Left colon (tissue), 2 donors: Measurements from ENCODE around the gene BCAS3. TPM values are rescaled to one million over a fixed set of nuclear protein-coding genes. Genes with fewer than 3 reads are reported as not detected.
"Not testable (repeated sequence)": the region's sequence is repeated elsewhere in the genome, so short reads cannot be mapped to it uniquely, and the experiment has no call there.

ENCODE experiments used
- ATAC-seq: fragments of 200-7000 bp; cut with Tn5 transposase; one replicate; pipeline ENCODE4 v1.9.1; 2020; ENCODE audit warnings: mild to moderate bottlenecking, moderate library complexity
- DNase-seq, 2 donors: peaks; one replicate each; pipeline ENCODE4 v3.0.0-alpha.2; 2020
- intact Hi-C, 2 donors: fragments of 100-400 bp; cut with DNase I in 1 of 2; cut with micrococcal nuclease in 1 of 2; formaldehyde crosslinking; loops; one replicate each; pipeline versions ENCODE4 v1.11.2 to v1.14.0; 2022; cut with DNase I, micrococcal nuclease
- total RNA-seq, 2 donors: library from RNA; stranded (reverse); fragmentation: NEBNext Ultra II Directional; extraction: Animal tissue kit (Norgen Biotek cat#: 25700); gene quantifications; one replicate each; pipeline ENCODE4 v1.2.1, GENCODE V29; 2021
- donor health status: DM: no; HTN: no; CAD: no.
- donor health status: DM: yes; HTN: yes; CAD: no.

BCAS3 gene
- total RNA-seq, 2 donors from 2014 or later = 19.9 to 20.2 TPM

DNA sequence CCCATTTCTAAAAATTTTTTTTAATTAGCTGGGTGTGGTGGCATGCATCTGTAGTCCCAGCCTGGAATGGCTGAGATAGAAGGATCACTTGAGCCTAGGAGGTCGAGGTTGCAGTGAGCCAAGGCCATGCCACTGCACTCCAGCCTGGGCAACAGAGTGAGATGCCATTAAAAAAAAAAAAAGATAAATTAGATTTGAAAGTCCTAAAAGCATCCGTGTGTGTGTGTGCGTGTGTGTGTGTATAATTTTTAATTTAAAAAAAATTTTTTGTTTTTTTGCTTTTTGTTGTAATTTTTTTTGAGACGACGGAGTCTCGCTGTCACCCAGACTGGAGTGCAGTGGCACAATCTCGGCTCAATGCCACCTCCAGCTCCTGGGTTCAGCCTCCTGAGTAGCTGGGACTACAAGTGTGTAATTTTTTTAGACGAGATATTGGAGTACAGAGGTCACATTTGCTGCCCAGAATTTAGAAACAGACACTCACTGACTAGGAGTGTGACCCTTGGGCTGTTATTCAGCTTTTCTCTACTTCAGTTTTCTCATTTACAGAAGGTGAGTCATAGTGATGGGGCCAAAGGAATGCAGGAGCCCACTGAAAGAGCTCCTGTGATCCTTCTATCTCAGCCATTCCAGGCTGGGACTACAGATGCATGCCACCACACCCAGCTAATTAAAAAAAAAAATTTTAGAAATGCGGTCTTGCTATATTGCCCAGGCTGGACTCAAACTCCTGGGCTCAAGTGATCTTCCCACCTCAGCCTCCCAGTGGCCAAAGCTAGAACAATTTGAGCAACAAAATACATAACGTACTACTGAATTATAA lies 749.0 kb downstream of the BCAS3 start:
- intact Hi-C loops = no loop called here
- ATAC-seq (no peak), DNase-seq (no peak)

- intact Hi-C loops = no loop called here
Measured at GRCh38 chr17:61427567-61427966, 749.9 kb downstream of the BCAS3 start.

GRCh38 chr17:61429274-61429673 lies 751.6 kb downstream of the BCAS3 start:
- ATAC-seq = no peak
- intact Hi-C loops = no loop called here
- no peak for DNase-seq

More at GRCh38 chr17:61427567-61427966, 749.9 kb downstream of the BCAS3 start:
- DNase-seq = no peak
- ATAC-seq = no peak

DNA sequence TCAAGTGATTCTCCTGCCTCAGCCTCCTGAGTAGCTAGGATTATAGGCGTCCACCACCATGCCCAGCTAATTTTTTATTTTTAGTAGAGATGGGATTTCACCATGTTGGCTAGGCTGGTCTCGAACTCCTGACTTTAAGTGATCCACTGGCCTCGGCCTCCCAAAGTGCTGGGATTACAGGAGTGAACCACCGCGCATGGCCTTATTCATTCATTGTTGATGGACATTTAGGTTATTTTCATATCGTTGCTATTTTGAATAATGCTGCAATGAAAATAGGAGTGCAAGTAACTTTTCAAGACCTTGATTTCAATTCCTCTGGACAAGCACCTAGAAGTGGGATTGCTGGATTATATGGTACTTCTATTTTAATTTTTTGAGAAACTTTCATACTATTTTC lies 752.2 kb downstream of the BCAS3 start:
- DNase-seq, intact Hi-C loops, ATAC-seq: not testable (repeated sequence)

GRCh38 chr17:61431594-61432311 lies 754.1 kb downstream of the BCAS3 start:
- intact Hi-C loops = no loop called here
- DNase-seq (no peak), ATAC-seq (no peak)

- DNase-seq (no peak), ATAC-seq (no peak)
- intact Hi-C loops = no loop called here
Measured at GRCh38 chr17:61436273-61436672, 758.6 kb downstream of the BCAS3 start.

DNA sequence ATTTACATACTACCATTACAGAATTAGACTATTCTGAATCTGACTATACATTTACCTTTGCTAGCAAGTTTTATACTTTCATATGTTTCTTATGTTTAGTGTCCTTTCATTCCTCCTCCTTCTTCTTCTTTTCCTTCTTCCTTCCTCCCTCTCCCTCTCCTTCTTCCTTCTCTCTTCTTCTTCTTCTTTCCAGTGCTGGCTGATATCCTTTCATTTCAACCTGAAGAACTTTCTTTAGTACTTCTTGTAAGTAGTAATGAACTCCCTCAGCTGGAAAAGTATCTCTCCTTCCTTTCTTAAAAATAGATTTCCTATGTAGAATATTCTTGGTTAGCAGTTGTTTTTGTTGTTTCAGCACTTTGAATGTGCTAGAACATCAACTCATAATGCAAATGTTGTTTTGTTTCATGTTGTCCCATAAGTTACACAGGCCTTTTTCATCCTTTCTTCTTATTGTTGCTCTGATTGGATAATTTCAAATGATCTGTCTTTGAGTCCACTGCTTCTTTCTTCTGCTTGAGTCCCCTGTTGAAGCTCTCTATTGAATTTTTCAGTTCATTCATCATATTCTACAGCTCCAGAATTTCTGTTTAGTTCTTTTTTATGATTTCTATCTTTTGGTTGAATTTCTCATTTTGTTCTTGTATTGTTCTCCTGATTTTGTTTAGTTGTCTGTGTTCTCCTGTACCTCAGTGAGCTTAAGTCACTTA lies 759.5 kb downstream of the BCAS3 start:
- intact Hi-C loops = no loop called here
- DNase-seq (no peak), ATAC-seq (no peak)

GRCh38 chr17:61440697-61441096 lies 763.0 kb downstream of the BCAS3 start:
- no peak for ATAC-seq
- intact Hi-C loops = no loop called here

DNA sequence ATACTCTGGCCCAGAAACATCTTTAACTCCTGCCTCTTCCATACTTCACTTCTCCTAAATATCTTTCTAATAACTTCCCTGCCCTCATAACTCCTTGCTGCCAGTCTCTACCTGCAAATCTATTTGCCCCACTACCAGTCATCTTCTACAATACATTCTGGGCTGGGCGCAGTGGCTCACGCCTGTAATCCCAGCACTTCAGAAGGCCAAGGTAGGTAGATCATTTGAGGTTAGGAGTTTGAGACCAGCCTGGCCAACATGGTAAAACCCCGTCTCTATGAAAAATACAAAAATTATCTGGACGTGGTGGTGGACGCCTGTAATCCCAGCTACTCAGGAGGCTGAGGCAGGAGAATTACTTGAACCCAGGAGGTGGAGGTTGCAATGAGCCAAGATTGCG lies 763.9 kb downstream of the BCAS3 start:
- ATAC-seq, DNase-seq, intact Hi-C loops: not testable (repeated sequence)

More at GRCh38 chr17:61440697-61441096, 763.0 kb downstream of the BCAS3 start:
- DNase-seq = no peak

DNA sequence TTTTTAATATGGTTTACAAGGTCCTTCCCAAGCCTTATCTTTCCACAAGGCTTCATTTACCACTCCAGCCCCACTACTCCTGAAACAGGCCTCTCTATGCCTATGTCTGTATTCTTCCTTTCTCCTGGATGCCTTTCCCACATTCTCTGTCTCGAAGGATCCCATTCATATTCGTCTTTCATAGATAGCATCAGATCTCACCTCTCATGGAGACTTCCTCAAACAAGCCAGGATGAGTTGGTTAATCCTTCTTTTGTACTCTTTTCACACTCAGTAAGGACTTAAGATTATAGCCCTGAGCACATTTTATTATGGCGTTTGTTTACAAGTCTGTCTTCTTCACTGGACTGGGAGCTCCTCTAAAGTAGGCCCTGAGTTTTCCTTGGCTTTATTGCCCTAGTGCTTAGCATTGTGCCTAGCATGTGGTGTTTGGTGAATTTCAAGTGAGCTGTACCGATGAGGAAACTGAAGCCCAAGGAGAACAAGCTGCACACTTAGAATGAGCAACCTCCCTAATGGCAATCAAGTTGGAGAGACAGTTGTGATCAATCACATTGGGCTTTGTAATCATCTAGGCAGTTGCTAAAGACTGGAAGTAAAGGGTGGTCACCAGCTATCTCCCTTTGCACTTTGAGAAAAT lies 764.6 kb downstream of the BCAS3 start:
- DNase-seq (no peak), ATAC-seq (no peak)
- intact Hi-C loops = no loop called here

Other genes with a start within 250 kb of the BCAS3 start
- gene APPBP2, start 151.6 kb upstream of the BCAS3 start, total RNA-seq = 10 to 100 TPM; 30.7 to 34.7 TPM
- 10 to 100 TPM; 14.3 to 21.1 TPM for gene PPM1D, start 77.7 kb upstream of the BCAS3 start, total RNA-seq